Thymus (tissue), 11 donors: Measurements from ENCODE around the gene SLC29A2. TPM values are rescaled to one million over a fixed set of nuclear protein-coding genes. Genes with fewer than 3 reads are reported as not detected.

Experiments used
- DNase-seq, 9 donors: peaks; one replicate each; pipeline ENCODE4 v3.0.0-alpha.2; 2013; ENCODE audit warnings: low spot score in 9 of 9, low read depth in 6 of 9, missing footprints in 1 of 9
- H3K27ac ChIP-seq, 2 donors: one replicate each; pipeline ENCODE4 v1.5.1; 2013; ENCODE audit warnings: control low read depth in 1 of 2, low read depth in 1 of 2, low read length in 1 of 2, mild to moderate bottlenecking in 1 of 2, moderate library complexity in 1 of 2
- H3K27me3 ChIP-seq, 2 donors: one replicate each; pipeline ENCODE4 v1.5.1; 2013; ENCODE audit warnings: low read length in 1 of 2; ENCODE audit not compliant: control insufficient read depth in 2 of 2, insufficient read depth in 1 of 2
- H3K36me3 ChIP-seq, 2 donors: one replicate each; pipeline ENCODE4 v1.5.1; 2013; ENCODE audit warnings: low read length in 1 of 2, mild to moderate bottlenecking in 1 of 2, moderate library complexity in 1 of 2; ENCODE audit not compliant: control insufficient read depth in 2 of 2, insufficient read depth in 2 of 2
- H3K4me1 ChIP-seq, 2 donors: one replicate each; pipeline ENCODE4 v1.5.1; 2013; ENCODE audit warnings: low read length in 2 of 2; ENCODE audit not compliant: control insufficient read depth in 2 of 2, insufficient read depth in 2 of 2
- H3K4me3 ChIP-seq, 2 donors: one replicate each; pipeline ENCODE4 v1.5.1; 2013; ENCODE audit warnings: low read length in 2 of 2, control low read depth in 1 of 2, mild to moderate bottlenecking in 1 of 2
- H3K9me3 ChIP-seq, 2 donors: one replicate each; pipeline ENCODE4 v1.5.1; 2013; ENCODE audit warnings: low read length in 1 of 2, mild to moderate bottlenecking in 1 of 2; ENCODE audit not compliant: control insufficient read depth in 2 of 2, insufficient read depth in 1 of 2
- WGBS: extraction: QIAGEN DNeasy Blood & Tissue Kit; methylation state at CpG from one replicate; pipeline ENCODE4 v1.1.7; 2013; 5-methylcytosine and 5-hydroxymethylcytosine counted together
- polyA plus RNA-seq: library from polyadenylated mRNA; stranded (reverse); fragments of 200-250 nt; gene quantifications from one replicate; pipeline ENCODE4 v1.2.3, GENCODE V29; 2013
- total RNA-seq: library from RNA; stranded (reverse); fragments of 120-200 nt; gene quantifications from one replicate; pipeline ENCODE4 v1.2.4, GENCODE V29; 2013
- donor health status: healthy.

Gene SLC29A2
- total and polyA plus RNA-seq, 2 donors: 1.6 to 14.2 TPM

- Histone ChIP-seq H3K27ac (peak within 1 kb of the TSS; percentile 99 to 100), H3K36me3 (no peaks in the 10 kb centered on the region), H3K9me3 (peaks cover 0 to 14% of the 10 kb centered on the region in 2 donors), H3K27me3 (peaks cover 0 to 2% of the 10 kb centered on the region in 2 donors), H3K4me3 (peak within 1 kb of the TSS; percentile 43 to 50), H3K4me1 (peaks cover 44 to 78% of the 10 kb centered on the region in 2 donors)
- peak in 4 of 9 donors; percentile 49 to 81 (median 62) for DNase-seq
- 31% methylated on average over 29 of the region's 29 CpGs for WGBS
Measured at GRCh38 chr11:66316849-66317251, 54.7 kb downstream of the SLC29A2 start, which contains the start of gene CD248. Gene CD248, minus strand, starts transcription at chr11:66317044. Its CDS starts 17 bp downstream, at chr11:66317027.

GRCh38 chr11:66315921-66316811 lies 55.4 kb downstream of the SLC29A2 start:
- no peak for DNase-seq
- peaks cover 44 to 81% of the 10 kb centered on the region in 2 donors for H3K4me1 ChIP-seq
- 95% methylated on average over 52 of the region's 52 CpGs for WGBS
- H3K9me3 ChIP-seq: peaks cover 0 to 14% of the 10 kb centered on the region in 2 donors
- peaks cover 0 to 2% of the 10 kb centered on the region in 2 donors for H3K27me3 ChIP-seq
- peak overlapping the region; percentile 99 to 100 for H3K27ac ChIP-seq
- H3K4me3 ChIP-seq: peak overlapping the region; percentile 43 to 50
- H3K36me3 ChIP-seq: no peaks in the 10 kb centered on the region

GRCh38 chr11:66315498-66315885 lies 56.1 kb downstream of the SLC29A2 start:
- Histone ChIP-seq H3K27me3 (peaks cover 0 to 2% of the 10 kb centered on the region in 2 donors), H3K4me1 (peaks cover 44 to 83% of the 10 kb centered on the region in 2 donors), H3K4me3 (peak overlapping the region in 1 of 2 donors; percentile 50), H3K9me3 (peaks cover 0 to 14% of the 10 kb centered on the region in 2 donors), H3K36me3 (no peaks in the 10 kb centered on the region), H3K27ac (peak overlapping the region; percentile 20 to 99)
- DNase-seq: no peak
- WGBS: 97% methylated on average over 14 of the region's 14 CpGs

GRCh38 chr11:66314561-66315497 lies 56.7 kb downstream of the SLC29A2 start:
- Histone ChIP-seq H3K27me3 (peaks cover 0 to 5% of the 10 kb centered on the region in 2 donors), H3K9me3 (peaks cover 0 to 14% of the 10 kb centered on the region in 2 donors), H3K4me3 (peak overlapping the region in 1 of 2 donors; percentile 50), H3K36me3 (no peaks in the 10 kb centered on the region), H3K4me1 (peaks cover 44 to 83% of the 10 kb centered on the region in 2 donors), H3K27ac (peak overlapping the region in 1 of 2 donors; percentile 99)
- 96% methylated on average over 17 of the region's 17 CpGs for WGBS
- no peak for DNase-seq

DNA sequence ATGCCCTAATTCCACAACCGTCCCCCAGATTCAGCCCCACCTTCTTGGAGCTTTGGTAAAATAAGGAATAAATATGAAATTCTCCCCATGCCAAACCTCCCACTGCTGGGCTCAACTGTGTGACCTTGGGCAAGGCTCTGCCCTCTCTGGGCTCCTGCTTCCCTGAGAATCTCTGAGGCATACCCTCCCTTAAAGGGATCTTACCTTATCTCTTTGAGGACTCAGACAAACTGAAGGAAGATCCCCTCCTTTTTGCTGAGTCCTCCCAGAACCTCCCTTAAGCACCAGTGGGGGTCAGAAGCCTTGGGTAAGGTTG lies 57.4 kb downstream of the SLC29A2 start:
- DNase-seq: no peak
- no peaks in the 10 kb centered on the region for H3K36me3 ChIP-seq
- H3K4me3 ChIP-seq: peak overlapping the region in 1 of 2 donors; percentile 50
- H3K4me1 ChIP-seq: peaks cover 40 to 78% of the 10 kb centered on the region in 2 donors
- WGBS: 96% methylated on average over 1 of the region's 1 CpG
- H3K27me3 ChIP-seq: peaks cover 0 to 6% of the 10 kb centered on the region in 2 donors
- H3K9me3 ChIP-seq: peaks cover 0 to 14% of the 10 kb centered on the region in 2 donors
- H3K27ac ChIP-seq: peak overlapping the region in 1 of 2 donors; percentile 99

GRCh38 chr11:66313321-66314185 lies 58.0 kb downstream of the SLC29A2 start:
- peak overlapping the region; percentile 97 to 99 for H3K27ac ChIP-seq
- 70% methylated on average over 38 of the region's 38 CpGs for WGBS
- H3K4me1 ChIP-seq: peaks cover 34 to 73% of the 10 kb centered on the region in 2 donors
- peak overlapping the region; percentile 41 to 50 for H3K4me3 ChIP-seq
- peaks cover 0 to 6% of the 10 kb centered on the region in 2 donors for H3K27me3 ChIP-seq
- H3K9me3 ChIP-seq: peaks cover 0 to 14% of the 10 kb centered on the region in 2 donors
- DNase-seq: peak in 2 of 9 donors; percentile 42 to 59
- no peaks in the 10 kb centered on the region for H3K36me3 ChIP-seq

DNA sequence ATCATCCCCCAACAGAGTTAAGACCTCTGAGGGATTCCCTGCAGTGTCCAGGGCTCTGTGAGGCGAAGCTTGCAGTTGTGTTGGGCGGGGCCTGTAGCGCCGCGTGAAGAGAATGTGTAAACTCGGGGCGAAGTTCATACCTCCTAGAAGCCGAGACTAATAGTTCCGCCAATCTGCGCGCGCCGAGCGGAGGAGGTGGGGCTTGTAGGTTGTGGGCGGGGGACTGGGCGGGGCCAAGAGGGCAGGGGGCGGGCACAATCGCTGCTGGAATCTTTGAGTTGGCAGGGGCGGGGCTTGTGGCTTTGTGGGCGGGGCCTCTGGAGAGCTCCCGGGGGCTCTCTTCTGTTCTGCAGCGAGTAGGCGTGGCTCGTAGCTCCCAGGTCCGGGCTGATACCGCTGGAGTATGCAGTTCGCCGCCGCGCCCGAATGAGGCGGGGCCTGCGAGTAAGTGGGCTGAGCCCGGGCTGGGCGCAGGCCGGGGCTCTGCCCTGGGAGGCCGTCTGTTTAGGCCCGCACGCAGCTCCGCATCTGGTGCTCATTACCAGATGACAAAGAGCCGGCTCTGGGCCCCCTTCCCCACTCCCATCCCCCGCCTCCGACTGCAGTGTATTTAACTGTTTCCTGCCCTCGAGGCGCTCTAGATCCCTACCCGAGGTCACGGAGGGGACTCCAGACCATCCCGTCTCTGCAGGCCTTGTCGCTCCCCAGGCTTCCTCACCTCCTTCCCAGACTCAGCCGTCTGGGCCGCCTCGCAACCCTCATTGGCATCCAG lies 58.8 kb downstream of the SLC29A2 start:
- DNase-seq: peak; percentile 89 to 99 (median 97)
- Histone ChIP-seq H3K9me3 (peaks cover 0 to 11% of the 10 kb centered on the region in 2 donors), H3K27ac (peak overlapping the region; percentile 97 to 99), H3K4me1 (peaks cover 27 to 64% of the 10 kb centered on the region in 2 donors), H3K27me3 (peaks cover 0 to 6% of the 10 kb centered on the region in 2 donors), H3K4me3 (peak overlapping the region; percentile 58 to 61), H3K36me3 (no peaks in the 10 kb centered on the region)
- 4% methylated on average over 52 of the region's 52 CpGs for WGBS
